ENCODE data around the gene SPDEF. TPM values are rescaled to one million over a fixed set of nuclear protein-coding genes. Genes with fewer than 3 reads are reported as not detected.

SPDEF gene
- total RNA-seq, 4 donors from 2014 or later = 9.0 to 57.3 (median 31.5) TPM

DNA sequence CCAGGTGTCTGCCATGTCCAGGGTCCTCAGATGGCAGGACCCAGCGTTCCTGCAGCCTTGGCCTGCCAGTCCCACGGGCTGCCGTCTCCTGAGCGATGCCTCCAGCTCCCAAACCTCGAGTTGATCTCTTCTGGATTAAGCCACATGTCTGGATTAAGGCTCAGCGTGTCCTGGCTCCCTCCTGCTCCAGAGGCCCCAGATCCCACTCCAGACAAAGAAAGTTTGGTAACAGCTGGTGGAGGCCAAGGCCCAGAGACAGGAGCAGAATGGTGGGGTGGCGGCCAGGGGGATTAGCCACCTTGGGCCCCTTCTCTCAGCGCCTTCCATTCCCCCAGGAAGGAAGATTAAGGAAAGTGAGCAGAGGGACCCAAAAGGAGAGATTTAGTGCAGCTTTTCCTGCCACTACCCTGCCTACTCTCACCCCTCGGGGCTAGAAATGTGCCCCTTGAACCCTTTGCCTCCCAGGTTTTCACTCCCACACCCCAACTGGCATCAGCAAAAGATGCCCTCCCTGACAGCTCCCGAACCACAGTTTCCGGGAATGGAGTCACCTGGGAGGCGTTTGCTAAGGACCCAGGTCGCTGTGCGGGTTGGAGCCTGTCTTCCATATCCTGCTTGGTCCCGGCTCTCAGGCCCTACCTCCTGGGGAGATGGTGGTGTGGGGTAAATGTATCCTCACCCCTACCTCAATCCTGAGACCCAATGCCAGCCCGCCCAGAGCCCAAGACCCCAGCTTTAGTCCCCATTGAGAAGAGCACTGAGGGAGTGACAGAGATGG lies 6.9 kb downstream of the SPDEF start:
- intact Hi-C loops (cut with DNase I; ENCODE audit: low total_unique reads) (no loop called here), in situ Hi-C loops (cut with MboI; ENCODE audit: low pct_ligation_motif_present in 1 of 4, low pct_unique_long_range_greater_than_20kb in 1 of 4, low sequenced_read_pairs in 3 of 4) (no loop called here)
- 81% methylated on average over 16 of the region's 16 CpGs; no CpG with 5 or more reads in 1 of the 2 donors for WGBS, 2 donors (ENCODE audit: low coverage in 1 of 2)
- Histone ChIP-seq H3K9me3 (no peaks in the 10 kb centered on the region), H3K4me1 (peaks cover 21 to 46% (median 32%) of the 10 kb centered on the region in 4 donors), H3K4me3 (no peak overlapping the region), H3K27me3 (no peaks in the 10 kb centered on the region), H3K27ac (peak overlapping the region in 1 of 4 donors; percentile 77), H3K36me3 (no peaks in the 10 kb centered on the region)
- TF ChIP-seq EP300 (IDR thresholded peaks at IDR 0.05; ENCODE audit: low read depth) (no peak), CTCF (IDR thresholded peaks at IDR 0.05) (no peak), POLR2A (IDR thresholded peaks at IDR 0.05) (no peak), POLR2AphosphoS5 (IDR thresholded peaks at IDR 0.05) (no peak)
- DNase-seq = no peak

DNA sequence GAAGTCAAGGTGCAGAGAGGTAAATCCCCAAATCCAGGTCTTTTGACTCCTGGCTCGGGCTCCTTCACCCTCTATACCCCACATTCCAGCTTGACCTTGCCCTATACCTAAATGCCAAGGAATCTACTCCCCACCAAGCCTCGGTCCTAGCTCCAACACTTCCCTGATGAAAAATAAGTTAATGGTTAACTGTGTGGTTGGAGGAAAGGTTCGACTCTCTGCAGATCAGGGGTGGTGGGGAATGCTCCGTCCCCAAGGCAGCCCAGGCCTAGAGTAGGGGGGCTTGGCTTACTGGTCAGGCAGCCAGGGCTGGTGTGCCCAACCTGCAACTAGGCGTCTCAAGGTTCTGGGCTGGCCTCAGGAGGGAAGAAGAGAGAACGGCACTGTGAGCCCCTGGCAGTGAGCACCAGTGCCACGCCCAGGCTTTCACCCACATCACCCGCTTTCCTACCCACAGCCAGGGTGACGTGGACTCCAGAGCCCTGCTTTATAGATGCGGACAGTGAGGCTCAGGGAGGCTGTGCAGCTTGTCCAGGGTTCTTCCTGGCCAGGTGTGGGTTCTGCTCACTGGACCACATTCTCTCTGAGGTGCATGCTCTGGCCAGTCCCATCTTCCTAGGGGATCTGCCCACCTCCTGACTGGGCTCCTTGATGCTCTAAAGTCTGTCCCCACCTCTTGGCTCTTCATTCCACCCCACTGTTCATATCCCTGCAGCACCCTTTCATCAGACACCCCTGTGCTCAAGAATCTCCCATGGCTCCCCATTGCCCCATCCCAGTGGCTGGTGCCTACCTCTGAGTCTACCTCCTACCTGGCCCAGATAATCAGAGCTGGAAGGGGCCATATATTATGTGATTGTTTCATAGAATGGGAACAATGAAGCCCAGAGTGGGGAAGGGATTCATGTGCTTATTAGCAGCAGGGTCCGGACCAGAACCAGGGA lies 8.2 kb downstream of the SPDEF start:
- intact Hi-C loops (cut with DNase I; ENCODE audit: low total_unique reads) (no loop called here), in situ Hi-C loops (cut with MboI; ENCODE audit: low pct_ligation_motif_present in 1 of 4, low pct_unique_long_range_greater_than_20kb in 1 of 4, low sequenced_read_pairs in 3 of 4) (no loop called here)
- 41 to 66% methylated on average over 4 to 10 of the region's 11 CpGs for WGBS, 2 donors (ENCODE audit: low coverage in 1 of 2)
- H3K36me3 ChIP-seq = no peaks in the 10 kb centered on the region
- no peaks in the 10 kb centered on the region for H3K9me3 ChIP-seq
- no peaks in the 10 kb centered on the region for H3K27me3 ChIP-seq
- no peak overlapping the region for H3K4me3 ChIP-seq
- TF ChIP-seq POLR2AphosphoS5 (IDR thresholded peaks at IDR 0.05) (no peak), POLR2A (IDR thresholded peaks at IDR 0.05) (no peak), EP300 (IDR thresholded peaks at IDR 0.05; ENCODE audit: low read depth) (no peak), CTCF (IDR thresholded peaks at IDR 0.05) (no peak)
- peaks cover 21 to 37% (median 32%) of the 10 kb centered on the region in 4 donors for H3K4me1 ChIP-seq
- peak; percentile 62 for DNase-seq
- H3K27ac ChIP-seq = peak overlapping the region; percentile 54 to 77 (median 68)

GRCh38 chr6:34546551-34547321 lies 9.4 kb downstream of the SPDEF start:
- TF ChIP-seq EP300 (IDR thresholded peaks at IDR 0.05; ENCODE audit: low read depth) = no peak
- no peak for TF ChIP-seq POLR2A (IDR thresholded peaks at IDR 0.05)
- TF ChIP-seq POLR2AphosphoS5 (IDR thresholded peaks at IDR 0.05) = no peak
- TF ChIP-seq CTCF (IDR thresholded peaks at IDR 0.05) = no peak
- WGBS, 2 donors (ENCODE audit: low coverage in 1 of 2) = 21% methylated on average over 11 of the region's 11 CpGs; no CpG with 5 or more reads in 1 of the 2 donors
- Histone ChIP-seq H3K4me1 (peaks cover 21 to 37% (median 32%) of the 10 kb centered on the region in 4 donors), H3K36me3 (no peaks in the 10 kb centered on the region), H3K4me3 (no peak overlapping the region), H3K27me3 (no peaks in the 10 kb centered on the region), H3K9me3 (no peaks in the 10 kb centered on the region), H3K27ac (peak overlapping the region; percentile 54 to 77 (median 68))
- intact Hi-C loops (cut with DNase I; ENCODE audit: low total_unique reads) (no loop called here), in situ Hi-C loops (cut with MboI; ENCODE audit: low pct_ligation_motif_present in 1 of 4, low pct_unique_long_range_greater_than_20kb in 1 of 4, low sequenced_read_pairs in 3 of 4) (no loop called here)
- DNase-seq = peak; percentile 71
